Osteocyte (in vitro differentiated cells): ENCODE results near the gene GLRX2. TPM values are rescaled to one million over a fixed set of nuclear protein-coding genes. Genes with fewer than 3 reads are reported as not detected.

Experiments
- DNase-seq: peaks from one replicate; pipeline ENCODE4 v3.0.0; 2021; ENCODE audit warnings: mixed read lengths; ENCODE audit not compliant: unreplicated experiment; ENCODE audit errors: extremely low spot score
- H3K27ac Mint-ChIP-seq: one replicate; pipeline ENCODE4 v1.8.0; 2021; ENCODE audit warnings: mild to moderate bottlenecking, mixed read lengths; ENCODE audit not compliant: unreplicated experiment
- H3K27me3 Mint-ChIP-seq: one replicate; pipeline ENCODE4 v1.8.0; 2021; ENCODE audit warnings: mixed read lengths; ENCODE audit not compliant: unreplicated experiment
- H3K36me3 Mint-ChIP-seq: one replicate; pipeline ENCODE4 v1.8.0; 2021; ENCODE audit warnings: mixed read lengths; ENCODE audit not compliant: unreplicated experiment
- H3K4me1 Mint-ChIP-seq: one replicate; pipeline ENCODE4 v1.8.0; 2021; ENCODE audit warnings: mixed read lengths; ENCODE audit not compliant: unreplicated experiment
- H3K4me3 Mint-ChIP-seq: one replicate; pipeline ENCODE4 v1.8.0; 2021; ENCODE audit warnings: mild to moderate bottlenecking, moderate library complexity, mixed read lengths; ENCODE audit not compliant: unreplicated experiment
- H3K9me3 Mint-ChIP-seq: one replicate; pipeline ENCODE4 v1.8.0; 2021; ENCODE audit warnings: mixed read lengths; ENCODE audit not compliant: unreplicated experiment
- CTCF ChIP-seq: fragments of 200-600 bp; sonication (generic); IDR thresholded peaks from 2 replicates; pipeline ENCODE4 v1.5.0; 2021; ENCODE audit warnings: antibody characterized with exemption, mild to moderate bottlenecking, moderate library complexity
- total RNA-seq: library from RNA; stranded (reverse); gene quantifications from 2 replicates; pipeline ENCODE4 v1.2.1, GENCODE V29; 2021

Gene GLRX2
- total RNA-seq, 1 donor from 2014 or later: 24.3 TPM

GRCh38 chr1:193069748-193070385 is 35.3 kb downstream of the GLRX2 start:
- Mint-ChIP-seq H3K4me1 (peaks cover 19% of the 10 kb centered on the region), H3K36me3 (peaks cover 7% of the 10 kb centered on the region), H3K27ac (peak overlapping the region; percentile 70), H3K27me3 (no peaks in the 10 kb centered on the region), H3K9me3 (no peaks in the 10 kb centered on the region), H3K4me3 (no peak overlapping the region)
- DNase-seq: no peak
- peak; percentile 43 for TF ChIP-seq CTCF

GRCh38 chr1:193068013-193068412 is 37.2 kb downstream of the GLRX2 start:
- TF ChIP-seq CTCF: no peak

GRCh38 chr1:193066606-193067005 is 38.6 kb downstream of the GLRX2 start:
- Mint-ChIP-seq H3K36me3 (peaks cover 19% of the 10 kb centered on the region), H3K9me3 (no peaks in the 10 kb centered on the region), H3K27me3 (no peaks in the 10 kb centered on the region), H3K27ac (no peak overlapping the region), H3K4me3 (no peak overlapping the region), H3K4me1 (peaks cover 24% of the 10 kb centered on the region)
- no peak for TF ChIP-seq CTCF
- no peak for DNase-seq

More at GRCh38 chr1:193068013-193068412, 37.2 kb downstream of the GLRX2 start:
- Mint-ChIP-seq H3K27me3 (no peaks in the 10 kb centered on the region), H3K27ac (no peak overlapping the region), H3K36me3 (peaks cover 14% of the 10 kb centered on the region), H3K4me3 (no peak overlapping the region), H3K4me1 (peaks cover 19% of the 10 kb centered on the region), H3K9me3 (no peaks in the 10 kb centered on the region)
- no peak for DNase-seq

- no peak overlapping the region for H3K27ac Mint-ChIP-seq
- H3K36me3 Mint-ChIP-seq: peaks cover 19% of the 10 kb centered on the region
- H3K4me3 Mint-ChIP-seq: no peak overlapping the region
- H3K27me3 Mint-ChIP-seq: no peaks in the 10 kb centered on the region
- H3K9me3 Mint-ChIP-seq: no peaks in the 10 kb centered on the region
- no peak for TF ChIP-seq CTCF
- DNase-seq: no peak
- peaks cover 25% of the 10 kb centered on the region for H3K4me1 Mint-ChIP-seq
Measured at GRCh38 chr1:193065954-193066353, 39.3 kb downstream of the GLRX2 start.

GRCh38 chr1:193062698-193063463 is 42.3 kb downstream of the GLRX2 start:
- H3K27ac Mint-ChIP-seq: no peak overlapping the region
- H3K4me3 Mint-ChIP-seq: no peak overlapping the region
- H3K27me3 Mint-ChIP-seq: no peaks in the 10 kb centered on the region
- DNase-seq: no peak
- peaks cover 11% of the 10 kb centered on the region for H3K36me3 Mint-ChIP-seq
- H3K9me3 Mint-ChIP-seq: no peaks in the 10 kb centered on the region
- peaks cover 27% of the 10 kb centered on the region for H3K4me1 Mint-ChIP-seq
- TF ChIP-seq CTCF: no peak
